SU-DHL-6 (cell line): Measurements from ENCODE around the gene SLC22A23.

Experiments used
- EZH2phosphoT487 ChIP-seq: fragments of 200-600 bp; sonication (generic), shearing (Covaris generic); conservative IDR thresholded peaks from 2 replicates; pipeline ENCODE4 v1.6.1; 2018; ENCODE audit warnings: mild to moderate bottlenecking, antibody characterized with exemption, low read length, moderate library complexity, mixed read lengths
- TF ChIP-seq, protein P1 (sequence below): fragments of 200-600 bp; sonication (generic); IDR thresholded peaks from one replicate; pipeline ENCODE4 v1.5.1; 2017; ENCODE audit warnings: antibody characterized with exemption, mild to moderate bottlenecking, low read length, moderate library complexity; ENCODE audit not compliant: insufficient read depth, poor library complexity, severe bottlenecking

GRCh38 chr6:3317741-3318211 is 139.1 kb downstream of the SLC22A23 start:
- TF ChIP-seq, protein P1, sequence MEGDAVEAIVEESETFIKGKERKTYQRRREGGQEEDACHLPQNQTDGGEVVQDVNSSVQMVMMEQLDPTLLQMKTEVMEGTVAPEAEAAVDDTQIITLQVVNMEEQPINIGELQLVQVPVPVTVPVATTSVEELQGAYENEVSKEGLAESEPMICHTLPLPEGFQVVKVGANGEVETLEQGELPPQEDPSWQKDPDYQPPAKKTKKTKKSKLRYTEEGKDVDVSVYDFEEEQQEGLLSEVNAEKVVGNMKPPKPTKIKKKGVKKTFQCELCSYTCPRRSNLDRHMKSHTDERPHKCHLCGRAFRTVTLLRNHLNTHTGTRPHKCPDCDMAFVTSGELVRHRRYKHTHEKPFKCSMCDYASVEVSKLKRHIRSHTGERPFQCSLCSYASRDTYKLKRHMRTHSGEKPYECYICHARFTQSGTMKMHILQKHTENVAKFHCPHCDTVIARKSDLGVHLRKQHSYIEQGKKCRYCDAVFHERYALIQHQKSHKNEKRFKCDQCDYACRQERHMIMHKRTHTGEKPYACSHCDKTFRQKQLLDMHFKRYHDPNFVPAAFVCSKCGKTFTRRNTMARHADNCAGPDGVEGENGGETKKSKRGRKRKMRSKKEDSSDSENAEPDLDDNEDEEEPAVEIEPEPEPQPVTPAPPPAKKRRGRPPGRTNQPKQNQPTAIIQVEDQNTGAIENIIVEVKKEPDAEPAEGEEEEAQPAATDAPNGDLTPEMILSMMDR: no peak
- no peak for TF ChIP-seq EZH2phosphoT487
